GM21381 (cell line): Measurements from ENCODE around the gene SLC23A2.

Experiments
- ATAC-seq: cut with Tn5 transposase; IDR thresholded peaks from one replicate; pipeline ENCODE4 v1.9.1; 2021; ENCODE audit warnings: mild to moderate bottlenecking, moderate library complexity; ENCODE audit not compliant: unreplicated experiment

The SLC23A2 gene

GRCh38 chr20:4821590-4821989 lies 179.7 kb downstream of the SLC23A2 start:
- ATAC-seq = no peak

GRCh38 chr20:4820806-4821518 lies 180.3 kb downstream of the SLC23A2 start:
- ATAC-seq = no peak

GRCh38 chr20:4819901-4820300 lies 181.4 kb downstream of the SLC23A2 start:
- ATAC-seq = no peak

GRCh38 chr20:4817230-4817671 lies 184.1 kb downstream of the SLC23A2 start:
- no peak for ATAC-seq

GRCh38 chr20:4815628-4816027 lies 185.7 kb downstream of the SLC23A2 start:
- no peak for ATAC-seq

GRCh38 chr20:4814696-4815252 lies 186.5 kb downstream of the SLC23A2 start:
- peak; percentile 47 for ATAC-seq

GRCh38 chr20:4813863-4814695 lies 187.2 kb downstream of the SLC23A2 start:
- ATAC-seq = peak; percentile 42

GRCh38 chr20:4813076-4813862 lies 188.0 kb downstream of the SLC23A2 start:
- ATAC-seq = no peak

- ATAC-seq = no peak
Observed at GRCh38 chr20:4812641-4813075, 188.7 kb downstream of the SLC23A2 start.

GRCh38 chr20:4812216-4812615 lies 189.1 kb downstream of the SLC23A2 start:
- no peak for ATAC-seq

GRCh38 chr20:4811661-4812181 lies 189.6 kb downstream of the SLC23A2 start:
- ATAC-seq = no peak

- ATAC-seq = no peak
Observed at GRCh38 chr20:4811257-4811656, 190.1 kb downstream of the SLC23A2 start.

- ATAC-seq = no peak
Observed at GRCh38 chr20:4810426-4811019, 190.8 kb downstream of the SLC23A2 start.

GRCh38 chr20:4809707-4810106 lies 191.6 kb downstream of the SLC23A2 start:
- ATAC-seq = no peak

GRCh38 chr20:4808872-4809271 lies 192.4 kb downstream of the SLC23A2 start:
- ATAC-seq = no peak

GRCh38 chr20:4805663-4806449 lies 195.5 kb downstream of the SLC23A2 start:
- ATAC-seq = no peak

- no peak for ATAC-seq
Observed at GRCh38 chr20:4802527-4802926, 198.8 kb downstream of the SLC23A2 start.
